Right lobe of liver (tissue), 4 donors: ENCODE data around the gene UBN1.

Experiments
- CTCF ChIP-seq, 4 donors: fragments of 200-600 bp in 3 of 4; fragments of 450-650 bp in 1 of 4; IDR thresholded peaks; one replicate each; pipeline versions ENCODE4 v1.5.1 to v1.8.0; 2016 to 2022; ENCODE audit warnings: antibody characterized with exemption in 4 of 4, mild to moderate bottlenecking in 2 of 4
- POLR2A ChIP-seq: fragments of 450-650 bp; IDR thresholded peaks from one replicate; pipeline ENCODE4 v1.6.1; 2017; ENCODE audit warnings: antibody characterized with exemption, mild to moderate bottlenecking
- donor health status: DM: no; HTN: no; CAD: no.
- donor health status: DM: no; HTN: no; CAD: no.
- donor health status: DM: no; HTN: yes; CAD: no.

DNA sequence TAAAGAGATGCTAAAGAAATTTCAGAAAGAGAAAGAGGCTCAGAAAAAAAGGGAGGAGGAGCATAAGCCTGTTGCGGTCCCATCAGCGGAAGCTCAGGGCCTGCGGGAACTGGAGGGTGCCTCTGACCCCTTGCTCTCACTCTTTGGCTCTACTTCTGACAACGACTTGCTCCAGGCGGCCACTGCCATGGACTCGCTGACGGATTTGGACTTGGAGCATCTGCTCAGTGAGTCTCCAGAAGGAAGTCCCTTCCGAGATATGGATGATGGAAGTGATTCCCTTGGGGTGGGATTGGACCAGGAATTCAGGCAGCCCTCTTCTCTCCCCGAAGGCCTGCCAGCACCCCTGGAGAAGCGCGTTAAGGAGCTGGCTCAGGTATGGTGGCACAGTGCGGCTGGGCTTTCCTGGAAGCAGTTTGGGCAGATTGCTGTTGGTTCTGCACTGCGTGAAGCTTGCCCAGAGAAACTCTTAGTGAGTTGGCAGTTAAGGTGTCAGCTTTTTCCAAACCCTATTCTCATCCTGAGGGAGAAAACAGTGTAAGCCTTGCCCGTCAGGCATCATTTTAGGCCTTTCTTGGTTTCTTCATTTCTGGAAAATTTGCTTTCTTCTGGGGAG is 13.6 kb downstream of the UBN1 start:
- TF ChIP-seq CTCF (IDR thresholded peaks at IDR 0.05), result no peak
- no peak for TF ChIP-seq POLR2A
